ENCODE results near the gene UBA3. TPM values are rescaled to one million over a fixed set of nuclear protein-coding genes. Genes with fewer than 3 reads are reported as not detected.
A peak's percentile ranks its signal among the peaks of the same experiment; 100 is the strongest.

Gene UBA3
- total RNA-seq, 1 donor from 2014 or later, result 48.3 TPM

GRCh38 chr3:69012100-69012799, 67.9 kb downstream of the UBA3 start:
- no peaks in the 10 kb centered on the region for H3K9me3 ChIP-seq
- ATAC-seq (peak; percentile 7 to 8), DNase-seq (peak; percentile 62)
- intact Hi-C loops (cut with DNase I), result no loop called here
- H3K27ac ChIP-seq, result peak overlapping the region; percentile 100
- H3K4me1 ChIP-seq, result peaks cover 44% of the 10 kb centered on the region
- H3K36me3 ChIP-seq, result peaks cover 33% of the 10 kb centered on the region
- no peaks in the 10 kb centered on the region for H3K27me3 ChIP-seq (ENCODE audit: low read depth)
- peak overlapping the region; percentile 79 for H3K4me3 ChIP-seq
- TF ChIP-seq CTCF (IDR thresholded peaks at IDR 0.05), result peak; percentile 5

DNA sequence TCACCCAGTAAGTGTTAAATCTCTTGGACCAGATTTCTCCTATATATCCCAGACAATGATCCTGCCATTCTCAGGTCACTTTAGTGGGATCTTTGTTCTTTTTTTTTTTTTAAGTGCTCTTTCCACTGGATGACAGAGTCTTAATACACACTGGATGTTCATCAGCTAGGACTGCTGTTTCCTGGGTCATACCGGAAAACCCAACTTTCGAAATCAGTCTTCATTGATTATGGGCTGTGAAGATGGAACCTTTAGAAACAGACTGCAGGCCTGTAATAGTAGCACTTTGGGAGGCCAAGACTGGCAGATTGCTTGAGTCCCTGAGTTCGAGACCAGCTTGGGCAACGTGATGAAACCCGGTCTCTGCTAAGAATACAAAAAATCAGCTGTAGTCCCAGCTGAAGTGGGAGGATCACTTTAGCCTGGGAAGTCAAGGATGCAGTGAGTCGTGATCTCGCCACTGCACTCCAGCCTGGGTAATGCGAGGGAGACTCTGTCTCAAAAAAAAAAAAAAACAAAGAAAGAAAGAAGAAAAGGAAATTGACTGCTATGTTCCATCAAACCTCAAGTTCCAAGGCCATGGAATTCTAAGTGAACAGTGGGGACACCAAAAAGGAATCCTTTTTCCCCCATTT, 69.0 kb downstream of the UBA3 start:
- Histone ChIP-seq H3K36me3 (peaks cover 42% of the 10 kb centered on the region), H3K4me3 (peak overlapping the region; percentile 79), H3K27me3 (ENCODE audit: low read depth) (no peaks in the 10 kb centered on the region), H3K27ac (peak overlapping the region; percentile 100), H3K9me3 (no peaks in the 10 kb centered on the region), H3K4me1 (peaks cover 44% of the 10 kb centered on the region)
- intact Hi-C loops (cut with DNase I), result no loop called here
- TF ChIP-seq CTCF (IDR thresholded peaks at IDR 0.05), result no peak
- ATAC-seq (no peak), DNase-seq (no peak)

DNA sequence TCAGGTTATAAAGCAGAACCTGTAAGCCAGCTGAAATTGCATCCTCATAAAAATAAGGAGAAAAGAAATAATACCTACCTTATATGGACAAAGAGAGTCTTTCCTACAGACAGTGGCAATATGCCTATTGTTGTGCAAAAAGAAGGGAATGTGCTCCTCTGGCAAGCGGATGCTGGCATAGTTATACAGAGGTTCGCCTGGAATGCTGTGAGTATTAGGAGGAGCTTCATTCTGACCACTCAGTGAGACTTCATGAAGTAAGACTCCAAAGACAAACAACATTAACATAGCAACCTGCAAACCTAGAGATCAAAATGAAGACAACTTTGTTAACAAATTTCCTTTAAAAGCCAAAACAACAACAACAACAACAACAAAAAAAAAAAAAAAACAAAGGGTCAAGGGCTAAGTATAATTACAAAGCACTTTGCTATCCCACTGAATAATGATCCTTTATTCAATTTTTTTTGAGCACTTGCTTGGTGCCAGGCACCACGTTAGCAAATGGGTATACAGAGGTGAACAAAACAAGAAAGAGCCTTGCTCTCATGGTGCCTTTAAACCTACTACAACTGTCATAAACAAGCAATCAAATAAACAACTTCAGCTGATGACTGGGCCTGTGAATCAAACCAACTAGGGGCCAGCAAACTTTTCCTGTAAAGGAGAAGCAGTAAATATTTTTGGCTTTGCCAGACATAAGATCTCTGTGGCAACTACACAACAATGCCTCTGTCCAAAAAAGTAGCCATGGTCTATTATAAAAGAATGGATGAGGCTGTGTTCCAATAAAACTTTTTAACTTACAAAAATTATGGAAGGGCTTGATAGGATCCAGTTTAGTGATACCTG, 70.4 kb downstream of the UBA3 start:
- Histone ChIP-seq H3K4me3 (no peak overlapping the region), H3K36me3 (peaks cover 56% of the 10 kb centered on the region), H3K27me3 (ENCODE audit: low read depth) (no peaks in the 10 kb centered on the region), H3K27ac (peak overlapping the region; percentile 56), H3K4me1 (peaks cover 41% of the 10 kb centered on the region), H3K9me3 (no peaks in the 10 kb centered on the region)
- DNase-seq (no peak), ATAC-seq (no peak)
- no peak for TF ChIP-seq CTCF (IDR thresholded peaks at IDR 0.05)
- intact Hi-C loops (cut with DNase I), result no loop called here

DNA sequence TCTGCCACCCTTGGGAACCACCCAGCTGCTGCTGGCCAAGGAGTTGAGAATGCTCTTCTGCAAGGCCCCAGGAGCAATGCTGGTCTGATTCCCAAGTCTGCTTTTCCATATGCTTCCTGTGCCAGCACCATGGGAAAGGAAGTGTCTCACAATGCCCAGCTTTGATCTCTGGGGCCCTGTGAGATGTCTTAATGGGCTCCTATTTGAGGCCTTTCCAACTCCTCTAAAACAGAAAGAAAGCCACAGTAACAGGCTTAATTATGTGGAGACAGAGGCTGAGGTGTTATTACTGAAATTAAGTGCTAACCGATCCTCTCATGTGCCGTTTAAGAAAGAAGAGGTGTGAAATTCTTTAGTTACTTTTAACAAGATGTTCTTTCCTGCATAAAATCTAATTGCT, 71.2 kb downstream of the UBA3 start:
- DNase-seq (no peak), ATAC-seq (no peak)
- intact Hi-C loops (cut with DNase I), result no loop called here
- H3K4me3 ChIP-seq, result no peak overlapping the region
- H3K27ac ChIP-seq, result peak overlapping the region; percentile 44
- H3K9me3 ChIP-seq, result no peaks in the 10 kb centered on the region
- H3K4me1 ChIP-seq, result peaks cover 33% of the 10 kb centered on the region
- H3K27me3 ChIP-seq (ENCODE audit: low read depth), result no peaks in the 10 kb centered on the region
- H3K36me3 ChIP-seq, result peaks cover 64% of the 10 kb centered on the region
- no peak for TF ChIP-seq CTCF (IDR thresholded peaks at IDR 0.05)

DNA sequence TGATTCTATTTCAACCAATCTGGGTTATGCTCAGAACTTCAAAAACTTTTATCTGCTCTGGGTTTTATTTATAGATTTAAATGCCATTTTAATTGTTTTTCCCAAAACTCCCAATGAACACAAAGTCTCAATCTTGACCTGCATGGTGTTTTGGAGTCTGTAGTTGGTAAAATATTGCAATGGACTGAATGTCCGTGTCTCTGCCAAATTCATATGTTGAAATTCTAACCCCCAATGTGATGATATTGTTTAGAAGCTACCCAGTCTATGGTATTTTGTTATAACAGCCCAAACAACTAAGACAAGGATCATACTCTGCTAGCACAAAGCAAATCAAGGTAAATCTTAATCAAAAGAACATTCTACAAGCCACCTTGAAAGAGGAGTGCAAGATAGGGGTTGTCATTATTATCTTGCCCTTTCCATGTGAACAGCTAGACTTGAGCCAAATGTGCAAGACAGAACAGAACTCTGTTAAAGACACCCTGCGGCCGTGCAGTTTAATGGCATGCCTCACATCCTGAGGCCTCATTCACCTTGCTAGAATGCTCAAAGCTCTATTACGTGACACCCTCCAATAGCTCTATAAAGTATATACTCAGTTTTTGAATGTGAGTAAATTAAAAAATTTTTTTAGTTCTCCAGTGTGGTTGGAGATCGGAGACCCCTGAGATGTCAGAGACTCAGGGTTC, 74.2 kb downstream of the UBA3 start:
- Histone ChIP-seq H3K27me3 (ENCODE audit: low read depth) (no peaks in the 10 kb centered on the region), H3K27ac (no peak overlapping the region), H3K4me1 (peaks cover 25% of the 10 kb centered on the region), H3K9me3 (no peaks in the 10 kb centered on the region), H3K4me3 (no peak overlapping the region), H3K36me3 (peaks cover 94% of the 10 kb centered on the region)
- intact Hi-C loops (cut with DNase I), result no loop called here
- no peak for TF ChIP-seq CTCF (IDR thresholded peaks at IDR 0.05)
- no peak for DNase-seq
- ATAC-seq, result no peak
